HFF-Myc (cell line): Measurements from ENCODE around the gene TNRC18.

ENCODE experiments used
- DNase-seq: peaks from one replicate; pipeline ENCODE4 v3.0.0-alpha.2; 2011; ENCODE audit warnings: low read depth; ENCODE audit errors: extremely low read depth
- H3K4me3 ChIP-seq: replicated peaks from 2 replicates; pipeline ENCODE4 v1.5.1; 2011; ENCODE audit warnings: low read depth, mild to moderate bottlenecking, control low read depth, low read length
- TF ChIP-seq, protein P1 (sequence below): IDR thresholded peaks from 2 replicates; pipeline ENCODE4 v1.5.1; 2012; ENCODE audit warnings: mild to moderate bottlenecking, low read depth, low read length, control low read depth; ENCODE audit errors: missing control alignments

The TNRC18 gene

GRCh38 chr7:5393748-5394147 lies 29.9 kb downstream of the TNRC18 start:
- DNase-seq = no peak
- TF ChIP-seq, protein P1, sequence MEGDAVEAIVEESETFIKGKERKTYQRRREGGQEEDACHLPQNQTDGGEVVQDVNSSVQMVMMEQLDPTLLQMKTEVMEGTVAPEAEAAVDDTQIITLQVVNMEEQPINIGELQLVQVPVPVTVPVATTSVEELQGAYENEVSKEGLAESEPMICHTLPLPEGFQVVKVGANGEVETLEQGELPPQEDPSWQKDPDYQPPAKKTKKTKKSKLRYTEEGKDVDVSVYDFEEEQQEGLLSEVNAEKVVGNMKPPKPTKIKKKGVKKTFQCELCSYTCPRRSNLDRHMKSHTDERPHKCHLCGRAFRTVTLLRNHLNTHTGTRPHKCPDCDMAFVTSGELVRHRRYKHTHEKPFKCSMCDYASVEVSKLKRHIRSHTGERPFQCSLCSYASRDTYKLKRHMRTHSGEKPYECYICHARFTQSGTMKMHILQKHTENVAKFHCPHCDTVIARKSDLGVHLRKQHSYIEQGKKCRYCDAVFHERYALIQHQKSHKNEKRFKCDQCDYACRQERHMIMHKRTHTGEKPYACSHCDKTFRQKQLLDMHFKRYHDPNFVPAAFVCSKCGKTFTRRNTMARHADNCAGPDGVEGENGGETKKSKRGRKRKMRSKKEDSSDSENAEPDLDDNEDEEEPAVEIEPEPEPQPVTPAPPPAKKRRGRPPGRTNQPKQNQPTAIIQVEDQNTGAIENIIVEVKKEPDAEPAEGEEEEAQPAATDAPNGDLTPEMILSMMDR = no peak
- H3K4me3 ChIP-seq = no peak overlapping the region

DNA sequence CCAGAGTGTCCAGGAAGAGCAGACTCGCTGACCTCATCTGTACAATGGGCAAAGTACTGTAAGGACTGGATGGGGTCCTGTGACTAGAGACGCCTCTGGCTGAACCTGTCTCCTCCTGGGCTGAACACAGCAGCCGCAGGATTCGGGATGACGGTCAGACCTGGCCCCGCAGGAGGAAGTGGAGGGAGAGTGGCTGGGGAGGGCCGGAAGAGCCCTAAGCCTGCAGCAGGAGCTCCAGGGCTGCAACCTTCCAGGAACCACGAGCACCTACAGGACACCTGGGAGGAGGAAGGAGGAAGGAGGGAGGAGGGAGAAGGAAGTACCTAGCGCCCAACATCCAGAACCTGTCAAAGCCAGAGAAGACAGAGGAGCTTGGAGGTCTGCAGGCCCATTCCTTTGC lies 30.3 kb downstream of the TNRC18 start:
- DNase-seq = no peak
- TF ChIP-seq, protein P1 = no peak
- H3K4me3 ChIP-seq = no peak overlapping the region

GRCh38 chr7:5390918-5391317 lies 32.7 kb downstream of the TNRC18 start:
- no peak overlapping the region for H3K4me3 ChIP-seq
- TF ChIP-seq, protein P1 = no peak

DNA sequence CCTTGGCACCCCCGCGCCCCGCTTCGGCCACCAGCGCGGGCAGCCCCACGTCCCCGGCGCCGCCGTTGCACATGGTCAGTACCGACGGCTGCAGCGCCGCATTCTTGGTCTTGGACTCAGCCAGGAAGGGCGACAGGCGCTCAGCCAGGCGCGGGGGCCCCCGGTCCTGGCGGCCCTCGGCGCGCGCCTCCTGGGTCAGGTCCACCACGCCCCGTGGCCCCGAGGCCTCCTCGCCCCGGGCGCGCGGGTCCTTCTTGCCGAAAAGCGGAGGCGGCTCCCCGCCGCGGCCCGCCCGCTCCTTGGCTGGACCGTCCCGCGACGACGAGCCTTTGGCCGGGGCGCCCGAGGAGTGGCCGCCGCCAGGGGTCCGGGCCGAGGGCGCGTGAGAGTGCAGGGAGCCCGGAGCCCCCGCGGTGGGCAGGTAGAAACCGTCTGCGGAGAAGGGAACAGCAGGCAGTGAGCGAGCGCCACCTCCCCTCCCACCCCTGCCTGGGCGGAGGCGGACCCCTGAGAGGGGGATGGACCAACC lies 34.7 kb downstream of the TNRC18 start:
- TF ChIP-seq, protein P1 = no peak
- no peak overlapping the region for H3K4me3 ChIP-seq
- no peak for DNase-seq

More at GRCh38 chr7:5390918-5391317, 32.7 kb downstream of the TNRC18 start:
- no peak for DNase-seq

- TF ChIP-seq, protein P1 = no peak
- H3K4me3 ChIP-seq = no peak overlapping the region
- DNase-seq = no peak
Measured at GRCh38 chr7:5388273-5388901, 35.2 kb downstream of the TNRC18 start.

GRCh38 chr7:5387711-5388245 lies 35.9 kb downstream of the TNRC18 start:
- H3K4me3 ChIP-seq = no peak overlapping the region
- no peak for DNase-seq

More at GRCh38 chr7:5387711-5388245, 35.9 kb downstream of the TNRC18 start:
- TF ChIP-seq, protein P1 = no peak
